ENCODE results near the gene OSTF1.

DNA sequence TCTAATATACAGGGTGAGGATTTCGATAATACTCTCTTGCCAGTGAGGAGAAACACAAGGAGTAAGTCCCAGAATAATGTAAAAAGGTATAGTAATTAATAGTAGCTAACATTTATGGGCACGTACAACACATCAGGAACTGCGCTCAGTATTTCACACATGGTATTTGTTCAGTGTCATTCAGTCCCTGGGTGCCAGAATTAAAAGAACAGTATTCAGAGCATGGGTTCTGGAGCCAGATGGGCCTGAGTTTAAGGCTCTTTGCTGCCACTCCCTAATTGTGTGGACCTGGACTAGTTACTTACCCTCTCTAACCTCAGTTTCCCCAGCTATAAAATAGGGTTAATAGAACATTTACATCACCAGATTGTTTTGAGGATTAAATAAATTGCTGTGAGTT, 16.3 kb downstream of the OSTF1 start:
- TF ChIP-seq POLR2AphosphoS5 (IDR thresholded peaks at IDR 0.05), result no peak
- TF ChIP-seq, protein P1, sequence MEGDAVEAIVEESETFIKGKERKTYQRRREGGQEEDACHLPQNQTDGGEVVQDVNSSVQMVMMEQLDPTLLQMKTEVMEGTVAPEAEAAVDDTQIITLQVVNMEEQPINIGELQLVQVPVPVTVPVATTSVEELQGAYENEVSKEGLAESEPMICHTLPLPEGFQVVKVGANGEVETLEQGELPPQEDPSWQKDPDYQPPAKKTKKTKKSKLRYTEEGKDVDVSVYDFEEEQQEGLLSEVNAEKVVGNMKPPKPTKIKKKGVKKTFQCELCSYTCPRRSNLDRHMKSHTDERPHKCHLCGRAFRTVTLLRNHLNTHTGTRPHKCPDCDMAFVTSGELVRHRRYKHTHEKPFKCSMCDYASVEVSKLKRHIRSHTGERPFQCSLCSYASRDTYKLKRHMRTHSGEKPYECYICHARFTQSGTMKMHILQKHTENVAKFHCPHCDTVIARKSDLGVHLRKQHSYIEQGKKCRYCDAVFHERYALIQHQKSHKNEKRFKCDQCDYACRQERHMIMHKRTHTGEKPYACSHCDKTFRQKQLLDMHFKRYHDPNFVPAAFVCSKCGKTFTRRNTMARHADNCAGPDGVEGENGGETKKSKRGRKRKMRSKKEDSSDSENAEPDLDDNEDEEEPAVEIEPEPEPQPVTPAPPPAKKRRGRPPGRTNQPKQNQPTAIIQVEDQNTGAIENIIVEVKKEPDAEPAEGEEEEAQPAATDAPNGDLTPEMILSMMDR (IDR thresholded peaks at IDR 0.05), result no peak
- TF ChIP-seq POLR2A (IDR thresholded peaks at IDR 0.05), result no peak
- no peak for TF ChIP-seq EP300 (IDR thresholded peaks at IDR 0.05; ENCODE audit: low read depth)
